SIG-M5 treated with dmso at 0.1 percent for 504 hours (cell line): Measurements from ENCODE around the gene C11orf54.
"Not testable (repeated sequence)": the region's sequence is repeated elsewhere in the genome, so short reads cannot be mapped to it uniquely, and the experiment has no call there.

ENCODE experiments used
- DNase-seq: peaks from one replicate; lab custom pipeline; 2025; ENCODE audit not compliant: unreplicated experiment; lab: John Stamatoyannopoulos, UW

The C11orf54 gene

GRCh38 chr11:93734427-93735222, 6.8 kb upstream of the C11orf54 start:
- DNase-seq = no peak

GRCh38 chr11:93735627-93736026, 5.8 kb upstream of the C11orf54 start:
- DNase-seq = no peak

DNA sequence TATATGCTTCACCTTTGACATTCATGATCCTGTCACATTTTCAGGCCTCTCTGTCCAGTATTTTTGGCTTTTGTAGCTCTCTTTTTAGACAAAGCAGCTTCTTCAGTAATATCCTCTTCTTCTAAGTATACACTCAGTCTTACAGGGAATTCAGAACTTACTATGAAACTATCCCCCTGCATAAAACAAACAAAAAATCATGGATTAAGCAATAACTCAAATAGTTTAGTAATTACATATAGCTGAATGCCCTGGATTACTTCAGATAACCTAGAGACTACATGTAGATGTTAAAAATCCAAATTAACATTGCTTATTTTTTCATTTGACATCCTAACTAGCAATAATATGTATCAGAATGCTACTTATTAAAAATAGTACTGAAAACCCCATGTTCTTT, 5.3 kb upstream of the C11orf54 start:
- no peak for DNase-seq

GRCh38 chr11:93737904-93738612, 3.4 kb upstream of the C11orf54 start:
- DNase-seq = no peak

DNA sequence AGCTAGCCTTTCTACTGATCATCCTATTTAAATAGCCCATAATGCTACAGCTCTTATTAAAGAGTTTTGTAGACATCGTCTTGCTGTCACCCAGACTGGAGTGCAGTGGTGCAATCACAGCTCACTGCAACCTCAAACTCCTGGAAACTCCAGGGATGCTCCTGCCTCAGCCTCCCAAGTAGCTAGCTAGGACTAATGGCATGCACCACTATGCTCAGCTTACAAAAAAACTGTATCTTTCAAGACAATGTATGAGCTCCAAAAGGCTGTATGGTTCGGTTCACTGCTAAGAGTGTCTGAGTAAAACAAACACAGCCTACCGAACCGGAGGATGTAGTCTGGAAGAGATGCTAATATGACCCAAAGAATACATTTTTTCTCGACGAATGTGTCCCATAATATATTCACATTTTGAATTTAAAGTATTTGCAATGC, 2.8 kb upstream of the C11orf54 start:
- no peak for DNase-seq

- DNase-seq = no peak
Measured at GRCh38 chr11:93740031-93740729, 1.3 kb upstream of the C11orf54 start.

DNA sequence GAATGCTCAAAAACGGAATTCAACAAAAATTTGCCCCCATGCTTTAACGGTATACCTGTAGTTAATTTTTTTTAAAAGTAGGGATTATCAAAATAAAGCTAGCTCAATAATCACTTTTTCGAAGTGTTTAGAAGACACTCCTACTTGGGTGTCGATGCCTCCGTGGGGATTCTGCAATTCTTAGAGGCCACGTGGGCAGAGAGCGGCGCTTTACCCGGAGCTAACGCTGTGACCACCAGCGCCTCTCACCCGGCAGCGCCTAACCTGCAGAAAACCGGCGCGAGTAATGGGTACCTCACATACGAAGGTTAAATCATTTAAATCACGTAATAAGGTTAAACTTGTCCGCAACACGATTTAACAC, 760 bp upstream of the C11orf54 start:
- DNase-seq = peak; percentile 55

GRCh38 chr11:93741882-93742226, 382 bp downstream of the C11orf54 start:
- DNase-seq = peak; percentile 81

DNA sequence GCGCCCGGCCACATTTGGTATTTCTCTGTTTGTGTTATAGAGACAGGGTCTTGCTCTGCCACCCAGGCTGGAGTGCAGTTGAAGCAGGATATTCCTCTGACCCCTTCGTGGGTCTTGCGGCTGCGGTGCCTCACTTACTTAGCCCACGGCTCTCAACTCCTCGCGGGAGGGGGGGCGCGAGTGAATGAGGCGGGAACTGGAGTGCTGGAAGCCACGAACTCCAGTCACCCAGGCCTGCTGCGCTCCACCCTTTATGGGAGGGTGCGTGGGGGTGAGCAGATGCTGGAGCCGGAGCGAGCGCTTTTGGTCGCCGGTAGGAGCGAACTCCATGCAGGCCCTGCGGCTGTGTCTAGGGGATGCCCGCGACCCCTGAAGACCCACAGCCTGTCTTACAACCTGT, 1.8 kb downstream of the C11orf54 start:
- no peak for DNase-seq

- no peak for DNase-seq
Measured at GRCh38 chr11:93744669-93745004, 3.2 kb downstream of the C11orf54 start.

- DNase-seq = not testable (repeated sequence)
Measured at GRCh38 chr11:93745005-93745755, 3.7 kb downstream of the C11orf54 start.

DNA sequence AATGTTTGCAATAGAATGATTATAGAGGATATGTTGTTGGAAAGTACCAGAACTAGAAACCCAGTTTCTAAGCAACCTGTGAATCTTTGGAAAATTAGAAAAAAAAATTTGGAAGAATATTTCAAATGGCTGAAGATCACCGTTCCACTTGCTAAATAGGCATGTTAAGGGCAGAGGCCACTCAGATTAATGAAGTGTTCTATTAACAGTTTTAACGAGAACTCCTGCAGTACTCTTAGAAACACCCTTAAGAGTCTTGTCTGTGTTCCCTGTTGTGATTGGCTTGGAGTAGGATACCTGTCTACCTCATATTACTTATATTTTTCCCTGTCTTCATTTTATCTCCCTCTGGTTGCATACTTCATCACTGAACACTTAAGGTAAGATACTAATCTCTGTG, 4.6 kb downstream of the C11orf54 start:
- no peak for DNase-seq

- DNase-seq = no peak
Measured at GRCh38 chr11:93747122-93747521, 5.7 kb downstream of the C11orf54 start.

DNA sequence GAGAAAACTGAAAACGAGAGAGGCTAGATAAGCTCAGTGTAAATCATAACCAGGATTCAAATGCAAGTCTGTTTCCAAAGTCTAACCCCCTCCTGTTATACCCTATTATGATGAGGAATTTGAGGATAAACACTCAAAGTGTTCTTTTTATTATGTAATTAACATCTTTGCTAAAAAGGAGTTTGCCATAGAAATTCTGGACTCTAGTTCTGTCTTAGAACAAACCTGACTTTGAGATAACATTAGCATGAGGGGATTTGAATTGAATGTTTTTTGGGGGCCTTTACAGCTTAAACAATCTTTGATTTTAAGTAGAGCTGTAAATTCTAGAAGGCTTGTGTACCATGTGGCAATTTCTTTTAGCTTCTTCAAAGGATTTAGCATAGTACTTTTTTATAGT, 9.5 kb downstream of the C11orf54 start:
- DNase-seq = no peak

DNA sequence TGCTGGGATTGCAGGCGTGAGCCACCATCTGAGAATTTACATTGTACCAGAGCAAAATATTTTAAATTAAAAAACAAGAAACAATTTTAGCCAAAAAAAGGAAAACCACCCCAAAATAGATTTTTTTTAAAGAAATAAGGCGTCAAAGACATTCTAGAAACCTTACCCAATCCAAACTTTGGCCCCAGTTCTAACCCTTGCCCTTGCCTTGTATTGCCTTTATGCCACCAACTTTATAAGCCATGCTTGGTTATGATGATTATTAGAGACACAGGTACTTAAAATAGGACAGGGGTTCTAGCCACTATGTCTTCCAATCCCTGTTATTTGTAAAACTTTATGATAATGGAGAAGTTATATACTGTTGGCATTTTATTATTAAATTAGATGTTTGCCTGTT, 11.8 kb downstream of the C11orf54 start:
- no peak for DNase-seq

DNA sequence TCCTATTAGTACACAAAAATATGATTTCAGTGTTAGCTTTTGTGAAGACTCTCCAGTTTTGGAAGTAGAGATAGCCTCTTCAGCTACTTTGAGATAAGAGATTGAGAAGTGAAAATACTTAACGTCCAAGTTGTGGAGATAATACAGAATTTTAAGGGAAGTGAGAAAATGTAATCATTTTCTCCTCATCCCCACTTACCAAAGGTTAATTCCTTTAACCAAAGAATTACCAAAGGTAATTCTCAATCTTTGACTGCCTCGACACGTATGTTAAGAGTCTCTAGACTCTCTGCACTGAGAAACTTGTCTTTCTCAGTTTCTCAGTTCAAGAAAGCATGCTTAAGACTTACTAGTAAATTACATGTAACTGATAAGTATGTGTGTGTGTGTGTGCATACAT, 15.3 kb downstream of the C11orf54 start:
- DNase-seq = no peak

DNA sequence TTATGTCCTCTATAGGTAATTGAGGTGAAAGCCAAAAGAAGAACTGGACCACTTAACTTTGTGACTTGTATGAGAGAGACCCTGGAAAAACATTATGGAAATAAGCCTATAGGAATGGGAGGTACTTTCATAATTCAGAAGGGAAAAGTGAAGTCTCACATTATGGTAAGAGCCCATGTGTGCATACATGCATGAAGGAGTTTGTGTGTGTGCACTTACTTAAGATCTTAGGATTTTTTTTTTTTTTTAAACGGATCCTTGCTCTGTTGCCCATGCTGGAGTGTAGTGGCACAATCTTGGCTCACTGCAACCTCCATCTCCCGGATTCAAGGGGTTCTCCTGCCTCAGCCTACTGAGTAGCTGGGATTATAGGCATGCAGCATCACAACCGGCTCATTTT, 15.8 kb downstream of the C11orf54 start:
- DNase-seq = no peak

DNA sequence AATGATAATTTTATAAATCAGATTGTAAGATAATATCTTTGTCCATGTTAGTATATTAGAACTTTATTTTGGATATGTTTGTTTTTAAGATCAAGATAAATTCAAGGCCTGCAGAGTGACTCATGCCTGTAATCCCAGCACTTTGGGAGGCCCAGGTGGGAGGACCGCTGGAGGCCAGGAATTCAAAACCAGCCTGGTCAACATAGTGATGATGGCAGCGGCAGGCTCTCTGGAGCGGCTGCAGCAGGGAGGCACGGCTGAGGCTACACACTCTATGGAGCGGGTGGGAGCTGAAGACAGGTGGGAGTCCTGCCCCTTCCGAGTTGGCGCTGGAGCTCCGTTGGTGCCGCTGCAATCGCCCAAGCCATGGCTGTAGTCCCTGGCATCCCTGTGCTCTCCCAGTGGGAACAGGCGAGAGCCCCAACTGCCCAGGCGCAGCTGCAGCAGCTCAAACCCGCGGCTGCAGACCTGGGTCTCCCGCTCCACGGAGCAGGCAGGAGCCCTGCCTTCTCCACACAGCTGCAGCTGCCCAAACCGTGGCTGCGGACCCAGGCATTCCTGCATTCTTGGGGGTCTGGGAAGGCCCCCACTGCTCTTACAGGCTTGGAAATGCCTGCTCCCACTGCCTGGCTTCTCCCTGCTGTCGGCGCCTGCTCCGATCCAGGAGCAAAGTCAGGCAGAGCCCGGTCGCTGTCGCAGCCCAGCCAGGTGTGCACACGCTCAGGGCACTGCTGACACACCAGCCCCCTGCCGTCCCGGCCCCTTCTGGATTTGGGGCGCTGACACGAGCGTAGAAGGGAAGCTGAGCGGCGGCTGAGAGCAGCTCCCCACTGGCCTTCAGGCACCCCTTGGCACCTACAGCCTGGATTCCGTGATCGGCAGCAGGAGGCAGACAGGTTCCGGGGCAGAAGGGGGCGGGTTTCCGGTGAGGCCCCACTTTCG, 16.7 kb downstream of the C11orf54 start:
- DNase-seq = no peak

GRCh38 chr11:93759123-93759522, 17.7 kb downstream of the C11orf54 start:
- not testable (repeated sequence) for DNase-seq

DNA sequence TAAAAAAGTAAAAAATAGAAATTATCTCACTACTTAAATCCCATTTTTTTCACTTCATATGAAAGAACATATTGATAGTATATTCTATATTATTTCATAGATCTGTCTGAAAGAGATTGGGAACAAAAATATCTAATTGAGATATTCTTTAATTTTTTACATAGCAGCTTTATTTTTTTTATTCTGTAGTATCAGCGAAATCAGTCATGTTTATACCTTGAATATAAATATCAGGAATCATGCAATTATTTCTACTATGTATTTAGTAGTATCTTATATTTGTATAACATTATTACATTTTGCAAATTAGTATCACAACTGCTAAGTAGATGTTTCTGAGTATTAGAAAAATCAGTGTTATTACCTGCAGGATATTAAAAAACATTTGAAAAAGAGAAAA, 20.4 kb downstream of the C11orf54 start:
- DNase-seq = no peak
